Myocyte (in vitro differentiated cells): Measurements from ENCODE around the gene CAPN14. TPM values are rescaled to one million over a fixed set of nuclear protein-coding genes. Genes with fewer than 3 reads are reported as not detected.

Experiments used
- DNase-seq: peaks from one replicate; pipeline ENCODE4 v3.0.0-alpha.2; 2012; ENCODE audit warnings: low read depth
- total RNA-seq: library from RNA; depleted of rRNA; stranded (reverse); fragments of >200 nt; gene quantifications from 2 replicates; pipeline ENCODE4 v1.2.3, GENCODE V29; 2014

CAPN14 gene
- total RNA-seq, 1 donor from 2014 or later = not detected

DNA sequence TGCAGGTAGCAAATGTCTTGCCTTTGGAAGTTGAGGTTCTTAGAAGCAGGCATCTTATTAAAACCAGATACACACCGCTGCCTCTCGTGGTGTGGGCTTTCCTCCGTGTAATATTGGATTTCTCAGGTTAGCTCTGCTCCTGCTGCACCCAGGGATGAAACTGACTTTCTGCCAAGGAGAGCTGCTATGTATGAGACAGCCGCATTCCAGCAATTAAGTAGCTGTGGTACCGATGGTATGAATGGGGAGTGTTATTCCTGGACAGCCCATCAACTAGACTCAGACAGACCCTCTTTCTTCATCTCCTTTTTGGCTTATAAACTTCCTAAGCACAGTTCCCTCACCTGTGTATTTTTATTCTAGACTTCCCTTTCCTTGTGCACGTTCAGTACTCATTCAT lies 9.8 kb upstream of the CAPN14 start:
- no peak for DNase-seq

DNA sequence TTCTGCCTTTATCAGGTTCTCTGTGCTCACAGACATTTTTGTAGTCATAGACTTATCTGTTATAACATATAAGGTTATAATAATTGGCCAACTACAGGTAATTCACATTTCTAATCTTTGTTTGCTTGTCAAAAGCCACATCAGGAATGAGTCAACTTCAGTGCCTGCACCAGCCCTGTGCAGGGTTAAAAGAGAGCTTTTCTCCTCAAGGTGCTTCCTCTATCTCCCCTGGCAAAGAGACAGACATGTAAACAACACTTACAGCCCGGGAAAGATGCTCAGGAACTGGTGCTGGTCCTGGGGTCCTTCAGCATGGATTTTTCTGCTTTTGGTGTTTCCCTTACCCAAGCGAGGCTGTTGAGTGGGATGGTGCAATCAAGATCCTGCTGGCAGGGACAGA lies 9.0 kb upstream of the CAPN14 start:
- DNase-seq = no peak

DNA sequence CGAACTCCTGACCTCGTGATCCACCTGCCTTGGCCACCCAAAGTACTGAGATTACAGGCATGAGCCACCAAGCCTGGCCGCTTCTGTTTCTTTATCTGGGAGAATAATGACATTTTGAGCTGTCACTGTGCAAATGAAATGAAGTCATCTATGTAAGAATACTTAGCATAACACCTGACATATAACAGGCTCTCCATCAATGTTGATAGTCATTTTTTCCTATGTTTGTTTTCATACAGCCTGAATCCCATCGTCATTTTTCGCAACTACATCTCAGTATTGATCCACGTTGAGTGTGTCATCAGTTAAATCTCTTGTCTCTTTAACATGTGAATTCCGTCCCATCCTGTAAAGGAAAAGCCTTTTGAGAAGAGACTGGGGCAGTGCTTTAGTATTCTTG lies 6.4 kb upstream of the CAPN14 start:
- no peak for DNase-seq

DNA sequence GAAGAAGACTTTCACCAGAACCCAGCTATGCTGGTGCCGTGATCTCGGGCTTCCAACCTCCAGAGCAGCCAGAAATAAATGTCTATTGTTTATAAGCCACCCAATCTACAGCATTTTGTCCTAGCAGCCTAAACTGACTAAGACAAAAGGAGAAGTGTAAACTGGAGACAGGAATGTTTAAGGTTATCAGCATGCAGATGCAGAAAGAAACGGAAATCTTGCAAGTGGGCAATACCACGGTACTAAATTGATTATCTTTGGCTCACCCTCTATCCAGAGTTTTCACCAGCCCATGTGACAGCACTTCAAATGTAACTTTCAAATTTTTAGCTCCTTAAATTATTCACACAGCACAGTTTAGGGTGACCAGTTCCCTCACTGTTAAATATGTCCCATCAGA lies 5.7 kb upstream of the CAPN14 start:
- DNase-seq = no peak

DNA sequence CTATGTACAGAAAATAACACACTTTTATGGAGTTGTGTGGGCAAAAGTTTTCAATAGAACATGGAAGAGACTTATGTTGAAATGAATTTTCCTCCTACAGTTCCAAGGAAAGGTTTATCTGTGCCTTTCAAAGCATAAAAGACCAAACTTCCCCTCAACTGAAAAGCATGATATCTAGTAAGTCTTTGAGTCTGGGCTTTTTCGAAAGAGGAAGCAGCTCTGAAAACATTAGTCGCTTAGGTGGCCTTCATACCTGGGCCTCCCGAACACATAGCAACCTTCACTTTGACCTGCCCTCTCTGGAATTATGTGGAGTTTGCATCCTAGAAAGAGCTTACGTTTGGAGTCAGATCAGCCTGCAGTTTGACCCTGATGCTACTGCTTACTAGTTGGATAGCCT lies 4.8 kb upstream of the CAPN14 start:
- no peak for DNase-seq

DNA sequence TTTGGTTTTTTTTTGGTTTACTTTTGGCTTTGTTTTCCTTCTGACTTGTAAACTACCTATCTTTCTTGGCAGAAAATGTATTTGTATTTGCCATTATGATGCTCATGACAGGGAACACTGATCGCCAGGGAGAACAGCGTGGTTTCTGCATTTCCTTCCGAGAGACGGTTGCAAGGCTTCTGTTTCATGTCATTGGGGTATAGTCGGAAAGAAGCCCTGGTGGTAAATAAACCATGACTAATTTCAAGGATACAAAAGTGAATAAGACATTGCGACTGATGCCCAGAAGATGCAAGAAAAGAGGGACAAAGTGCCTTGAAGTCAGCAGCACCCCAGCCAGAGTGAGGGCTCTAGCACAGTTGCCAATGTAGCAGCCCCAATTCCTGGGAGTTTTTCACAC lies 4.2 kb upstream of the CAPN14 start:
- DNase-seq = no peak

DNA sequence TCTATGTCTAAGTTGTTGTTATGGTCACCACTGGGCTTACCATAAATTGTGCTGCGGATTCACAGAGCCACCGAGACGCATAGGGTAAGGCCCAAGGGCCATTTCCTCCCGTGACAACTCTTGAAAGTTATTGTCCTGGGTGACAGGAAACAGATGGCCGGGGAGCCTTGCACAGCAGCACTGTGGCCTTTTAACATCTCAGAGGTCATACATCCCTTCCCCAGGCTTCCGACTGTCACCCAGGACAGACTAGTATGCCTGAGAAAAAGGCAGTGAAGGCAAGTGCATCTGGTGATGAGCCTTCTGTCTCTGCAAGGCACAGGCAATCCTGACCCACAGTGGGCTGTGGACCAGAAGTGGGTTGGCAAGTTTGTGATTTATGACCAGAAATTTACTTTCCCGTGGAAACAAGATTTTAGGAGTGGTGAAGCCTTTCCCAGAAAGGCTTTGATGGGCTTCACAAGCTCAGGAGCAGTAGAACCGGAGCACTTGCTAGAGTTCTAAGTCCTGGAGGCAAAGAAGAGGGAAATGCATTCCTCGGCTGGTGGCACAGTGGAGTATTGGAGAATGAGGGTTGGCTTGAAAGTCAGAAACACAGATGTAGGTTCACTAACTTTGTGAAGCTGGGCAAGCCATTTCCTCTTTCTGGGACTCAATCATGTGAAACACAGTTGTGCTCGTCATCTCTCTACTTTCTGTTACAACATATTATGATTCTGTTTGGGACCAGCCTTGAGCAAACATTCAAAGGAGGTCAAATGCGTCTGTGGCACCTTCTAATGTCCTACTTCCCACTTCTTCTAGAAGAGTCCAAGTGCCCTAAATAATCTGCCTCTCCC lies 2.0 kb upstream of the CAPN14 start:
- DNase-seq = no peak

DNA sequence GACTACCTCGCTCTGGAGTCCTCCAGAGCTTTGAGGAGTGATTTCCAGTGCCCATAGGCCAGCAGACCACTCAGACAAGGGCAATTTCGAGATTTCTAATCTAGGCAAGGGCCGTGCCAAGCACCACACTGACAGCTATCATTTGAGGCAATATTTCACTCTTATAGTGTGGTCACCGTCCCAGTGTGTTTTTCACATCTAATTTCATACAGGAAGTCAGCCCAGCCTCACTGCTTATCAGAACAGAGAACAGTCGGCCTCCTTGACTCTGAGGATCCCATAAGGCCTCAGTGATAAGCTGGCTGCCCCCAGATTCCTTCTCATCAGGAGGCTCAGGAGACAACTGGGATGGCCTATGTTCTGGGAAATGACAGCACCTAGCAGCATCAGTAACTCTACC lies 581 bp downstream of the CAPN14 start:
- no peak for DNase-seq

DNA sequence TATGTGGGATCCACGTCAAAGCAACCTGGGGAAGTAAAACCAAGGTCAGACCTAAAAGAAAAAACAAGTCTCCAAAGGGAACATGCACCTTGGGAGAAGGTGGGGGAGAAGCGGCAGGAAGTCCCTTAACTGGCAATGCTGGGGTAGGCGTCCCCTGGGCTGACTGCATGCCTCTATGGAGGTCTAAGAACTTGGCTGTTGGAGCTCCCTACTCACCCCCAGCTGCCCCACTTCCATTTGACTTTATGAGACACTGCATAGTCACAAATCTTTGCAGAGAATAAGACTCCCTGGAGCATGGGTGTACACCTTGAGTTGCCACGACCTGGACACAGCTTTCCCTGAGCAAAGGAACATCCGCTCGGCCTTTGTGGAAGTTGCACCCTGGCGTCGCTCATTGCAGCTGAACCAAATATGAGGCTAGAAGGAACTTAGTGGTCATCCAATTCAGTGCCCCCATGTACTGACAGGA lies 2.8 kb downstream of the CAPN14 start:
- no peak for DNase-seq

DNA sequence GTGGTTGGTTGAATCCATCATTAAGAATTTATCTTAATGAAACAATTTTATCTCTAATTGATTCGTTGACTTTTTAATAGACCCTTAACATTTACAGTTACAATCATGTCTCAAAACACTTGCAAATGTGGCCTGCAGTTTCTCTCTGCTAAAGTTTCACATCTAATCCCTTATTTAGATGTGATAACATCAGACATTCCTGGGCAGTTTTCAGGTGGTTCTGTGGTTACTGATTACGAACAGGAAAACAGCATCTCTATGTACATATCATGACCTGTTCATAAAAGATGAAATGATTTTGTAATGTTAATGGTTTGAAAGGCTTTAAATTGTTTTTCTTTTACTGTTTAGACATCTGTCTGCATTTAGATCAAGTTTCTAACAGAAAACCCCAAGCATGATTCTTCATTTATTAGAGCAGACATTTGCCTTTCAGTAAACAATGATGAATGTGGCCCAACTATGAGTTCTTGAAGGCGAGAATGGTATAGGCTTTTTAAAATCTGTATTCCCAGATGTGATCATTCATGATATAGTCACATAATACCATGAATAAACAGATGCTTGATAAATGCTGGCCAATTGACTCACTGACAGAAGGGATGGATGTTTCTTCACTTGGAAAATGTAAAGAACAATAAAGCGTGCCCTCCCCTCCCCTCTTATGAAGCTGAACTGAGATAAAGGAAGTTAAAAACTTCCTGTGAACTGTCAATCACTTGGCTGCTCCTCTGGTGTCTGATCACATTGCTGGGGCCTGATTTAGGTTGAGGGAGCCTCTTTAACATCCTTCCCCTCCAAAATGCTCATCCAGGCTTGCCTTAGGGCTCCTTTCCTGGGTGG lies 3.5 kb downstream of the CAPN14 start:
- DNase-seq = no peak

DNA sequence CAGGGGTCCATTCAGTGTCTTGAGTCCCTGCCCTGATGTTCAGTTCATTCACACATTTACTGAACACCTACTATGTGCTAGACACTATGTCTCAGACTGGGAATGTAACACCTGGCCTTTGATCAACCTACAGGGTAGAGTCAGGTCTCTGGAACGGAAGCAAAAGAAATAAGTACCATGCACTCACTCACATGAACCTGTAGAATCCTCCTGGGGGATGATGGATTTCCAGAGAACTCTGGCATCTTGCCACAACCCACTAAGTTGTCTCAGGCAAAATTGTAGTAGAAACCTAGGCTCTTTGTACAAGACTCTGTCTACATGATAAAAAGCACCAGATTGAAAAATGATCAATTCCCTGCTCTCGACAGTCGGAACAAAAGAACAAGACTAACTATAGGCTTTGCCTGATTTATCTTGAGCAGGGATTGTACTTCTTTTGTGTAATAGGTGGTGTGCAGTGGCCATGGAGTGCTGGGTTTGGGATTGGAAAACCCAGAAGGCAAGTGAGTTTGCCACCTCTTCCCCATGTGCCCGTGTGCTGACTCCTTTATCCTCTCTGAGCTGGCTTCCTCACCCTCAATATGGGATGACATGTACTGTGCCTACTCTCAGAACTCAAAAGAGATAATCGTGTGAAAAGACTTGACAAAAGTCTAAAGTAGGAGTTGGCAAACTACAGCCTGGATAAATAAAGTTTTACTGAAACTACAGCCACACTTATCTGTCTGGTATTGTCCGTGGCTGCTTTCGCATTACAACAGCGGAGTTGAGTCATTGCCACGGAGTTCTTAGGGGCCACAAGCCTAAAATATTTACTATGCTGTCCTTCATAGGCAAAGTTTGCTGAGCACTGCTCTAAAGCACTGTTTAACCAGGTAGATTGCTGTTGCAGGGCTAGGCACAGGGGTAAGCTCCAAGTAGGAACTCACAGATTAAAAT lies 4.4 kb downstream of the CAPN14 start:
- DNase-seq = no peak

DNA sequence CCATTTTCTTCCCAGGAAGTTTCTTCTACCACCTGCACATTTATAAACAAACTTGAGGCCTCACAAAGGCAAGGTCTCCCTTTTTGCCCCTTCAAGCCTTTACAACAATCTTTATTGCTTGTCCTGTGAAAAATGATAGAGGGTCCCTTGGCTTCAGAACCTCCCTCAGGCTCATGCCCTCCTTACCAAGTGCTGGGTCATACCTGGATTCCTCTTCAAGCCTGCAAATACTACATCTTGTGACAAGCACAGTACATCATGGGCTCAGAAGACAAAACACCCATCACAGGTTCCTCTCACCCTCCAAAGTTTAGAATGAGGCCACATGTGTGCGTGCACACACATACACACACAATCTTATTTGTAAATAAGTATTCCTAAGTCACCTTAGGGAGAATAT lies 9.1 kb downstream of the CAPN14 start:
- no peak for DNase-seq

DNA sequence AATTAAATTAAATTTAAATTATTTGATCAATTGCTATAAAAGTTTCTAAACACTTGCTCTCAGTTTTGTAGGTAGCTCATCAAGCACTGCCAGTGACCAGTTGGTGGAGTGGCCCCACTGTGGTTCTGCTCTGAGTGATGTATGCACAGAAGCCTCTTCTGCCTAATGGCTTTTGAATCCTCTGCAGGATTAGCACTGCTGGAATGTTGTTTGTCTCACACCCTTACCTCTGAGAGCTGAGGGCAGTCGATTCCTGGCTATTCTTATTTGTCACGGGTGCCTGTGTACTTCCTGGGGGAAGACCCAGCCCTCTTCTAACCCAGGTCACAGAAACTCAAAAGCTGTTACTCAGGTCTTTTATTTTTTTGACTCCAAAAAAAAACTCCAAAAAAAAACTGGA lies 9.5 kb downstream of the CAPN14 start:
- DNase-seq = no peak

DNA sequence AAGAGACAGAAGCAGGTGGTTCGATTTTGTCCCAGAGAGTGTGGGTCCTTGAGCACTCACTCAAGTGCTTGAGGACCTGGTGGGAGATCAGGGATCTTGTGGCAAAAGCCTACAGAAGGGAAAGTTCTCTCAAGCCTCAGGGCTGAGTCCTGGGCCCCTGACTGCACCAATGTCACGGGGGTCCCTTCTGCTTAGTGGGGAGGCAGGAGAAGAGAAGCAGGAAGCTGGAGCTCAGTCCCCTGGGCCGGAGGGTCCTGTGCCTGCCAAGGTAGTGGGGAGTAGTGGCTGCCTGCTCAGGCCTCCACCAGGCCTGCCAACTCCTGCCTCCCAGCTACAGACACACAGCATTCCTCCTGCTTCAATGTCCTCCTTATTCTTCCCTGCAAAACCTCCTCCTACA lies 11.7 kb downstream of the CAPN14 start:
- no peak for DNase-seq

DNA sequence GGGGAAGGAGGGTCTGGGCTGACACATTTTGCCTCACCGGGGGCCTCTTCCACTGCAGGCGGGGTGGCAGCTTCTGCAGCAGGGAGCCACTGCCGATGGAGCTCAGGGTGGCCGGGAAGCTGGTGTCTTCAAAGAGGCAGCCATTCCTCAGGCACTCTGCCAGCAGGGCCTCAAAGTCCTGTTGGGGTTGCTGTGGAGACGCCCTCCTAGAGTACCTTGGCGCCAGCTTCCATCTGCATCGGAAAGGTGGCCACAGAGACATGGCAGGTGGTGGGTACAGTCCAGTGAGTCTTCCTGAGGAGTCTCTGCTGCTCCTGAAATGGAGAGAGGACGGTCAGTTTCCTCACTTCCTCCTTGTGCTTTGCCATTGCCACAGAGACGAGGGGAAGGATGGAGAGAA lies 12.1 kb downstream of the CAPN14 start:
- DNase-seq = no peak

DNA sequence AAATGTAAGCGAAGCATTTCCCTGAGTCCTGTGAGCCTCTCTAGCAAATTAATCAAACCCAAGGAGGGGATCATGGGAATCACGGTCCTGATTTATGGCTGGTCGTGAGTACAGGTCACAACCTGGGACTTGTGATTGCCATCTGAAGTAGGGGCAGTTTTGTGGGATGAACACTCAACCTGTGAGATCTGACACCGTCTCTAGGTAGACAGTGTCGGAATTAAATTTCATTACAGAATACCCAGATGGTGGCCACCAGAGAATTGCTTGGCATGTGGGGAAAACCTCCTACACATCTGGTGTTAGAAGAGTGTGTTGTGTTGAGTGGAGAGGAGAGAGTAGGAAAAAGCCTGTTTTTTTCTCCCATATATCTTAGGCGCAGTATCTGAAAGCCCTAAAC lies 12.5 kb downstream of the CAPN14 start:
- no peak for DNase-seq

DNA sequence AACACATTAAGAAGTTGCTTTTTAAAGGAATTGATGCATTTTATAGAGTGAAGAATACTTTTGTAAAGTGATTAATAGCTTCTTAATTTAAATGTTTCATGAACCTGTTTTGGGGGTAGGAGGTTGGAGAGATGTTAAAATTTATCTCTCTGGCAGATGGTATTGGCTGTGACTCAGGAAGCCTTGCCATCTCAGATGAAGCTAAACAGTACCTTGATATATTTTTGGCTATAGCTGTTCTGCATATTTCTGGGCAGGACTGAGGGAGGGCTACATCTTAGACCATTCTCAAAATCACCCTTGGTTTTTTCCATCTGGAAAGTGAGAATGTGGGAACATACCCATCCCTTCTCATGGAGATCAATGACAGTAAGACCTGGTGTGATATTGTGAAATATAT lies 13.4 kb downstream of the CAPN14 start:
- DNase-seq = no peak

DNA sequence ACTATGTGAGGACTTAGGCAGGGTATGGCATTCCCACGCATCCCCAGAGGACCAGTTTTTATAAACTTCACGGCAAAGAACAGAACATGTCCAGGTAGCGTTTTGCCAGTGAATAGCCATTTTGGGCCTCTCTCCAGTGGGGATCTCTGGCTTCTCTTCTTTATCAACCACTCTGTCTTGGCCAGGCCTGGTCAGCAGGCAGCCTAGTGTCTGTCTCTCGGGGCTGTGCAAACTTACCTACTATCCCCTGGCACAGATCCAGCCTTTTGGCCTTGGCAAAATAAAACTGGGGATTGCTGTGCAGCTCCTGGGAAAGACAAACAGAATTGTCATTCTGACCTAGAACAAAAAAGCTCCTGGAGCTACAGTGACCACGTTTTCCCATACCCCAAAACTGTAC lies 14.5 kb downstream of the CAPN14 start:
- DNase-seq = no peak

DNA sequence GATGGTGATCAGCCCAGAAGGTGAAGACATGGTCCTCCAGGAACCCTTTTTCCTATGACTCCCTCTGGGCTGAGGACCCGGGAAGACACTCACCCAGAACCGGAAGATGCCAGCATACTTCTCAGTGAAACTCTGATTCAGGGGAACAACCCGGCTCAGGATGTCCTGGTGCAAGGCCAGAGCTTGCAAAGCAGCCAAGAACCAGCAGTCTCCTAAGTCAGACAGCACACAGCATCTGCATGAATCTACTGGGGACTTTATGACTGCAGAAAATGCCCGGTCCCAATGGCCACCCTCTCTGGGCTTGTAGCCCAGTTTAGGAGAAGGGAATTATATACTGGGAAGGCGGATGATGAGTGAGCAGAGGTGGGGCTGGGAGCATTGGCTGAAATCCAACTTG lies 15.3 kb downstream of the CAPN14 start:
- DNase-seq = no peak

DNA sequence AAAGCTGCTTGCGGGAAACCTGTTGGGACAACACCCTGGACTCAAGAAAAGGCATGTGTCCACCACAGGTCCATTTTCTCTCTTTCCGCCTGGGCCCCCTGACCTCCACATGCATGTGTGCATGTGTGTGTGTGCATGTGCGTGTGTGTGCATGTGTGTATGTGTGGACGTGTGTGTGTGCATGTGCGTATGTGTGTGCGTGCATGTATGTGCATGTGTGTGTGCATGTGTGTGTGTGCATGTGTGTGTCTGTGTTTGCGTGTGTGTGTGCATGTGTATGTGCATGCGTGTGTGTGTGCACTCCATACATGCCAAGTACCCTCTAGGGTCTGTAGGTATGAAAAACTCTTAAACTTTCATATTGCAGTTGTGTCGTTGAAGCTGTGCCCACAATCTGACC lies 16.3 kb downstream of the CAPN14 start:
- no peak for DNase-seq

DNA sequence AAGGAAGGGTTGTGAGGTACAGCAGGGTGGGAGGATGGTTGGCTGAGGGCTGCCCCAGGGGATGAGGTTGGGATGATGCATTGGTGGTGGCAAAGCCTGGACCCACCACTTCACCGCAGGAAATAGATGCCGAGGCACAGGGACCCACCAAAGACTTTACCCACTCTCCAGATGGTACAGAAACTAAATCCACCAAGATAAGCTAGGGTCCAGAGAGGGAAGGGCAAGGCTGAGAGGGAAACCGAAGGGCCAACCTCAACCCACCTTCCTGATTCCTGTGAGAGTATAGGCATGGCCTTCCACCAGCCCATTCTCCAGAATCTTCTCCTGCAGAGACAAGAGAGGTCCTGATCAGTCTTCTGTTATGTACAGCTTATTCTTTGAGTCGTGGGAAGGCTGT lies 18.1 kb downstream of the CAPN14 start:
- DNase-seq = no peak
